Fibroblast of the aortic adventitia (primary cell): Measurements from ENCODE around the gene RFFL. TPM values are rescaled to one million over a fixed set of nuclear protein-coding genes. Genes with fewer than 3 reads are reported as not detected.
A peak's percentile ranks its signal among the peaks of the same experiment; 100 is the strongest.

Source experiments
- DNase-seq: peaks from one replicate; pipeline ENCODE4 v3.0.0-alpha.2; 2010; ENCODE audit warnings: low read depth
- H3K4me3 ChIP-seq: 2 replicates; pipeline ENCODE4 v1.5.1; 2011; ENCODE audit warnings: low read depth, mild to moderate bottlenecking, control low read depth, low read length, moderate library complexity
- CTCF ChIP-seq: IDR thresholded peaks from 2 replicates; pipeline ENCODE4 v1.5.1; 2011; ENCODE audit warnings: mild to moderate bottlenecking, low read length, control low read depth, inconsistent platforms; ENCODE audit not compliant: insufficient read depth
- total RNA-seq: library from RNA; depleted of rRNA; stranded (reverse); fragments of >200 nt; gene quantifications from 2 replicates; pipeline ENCODE4 v1.2.3, GENCODE V29; 2012; ENCODE audit warnings: low replicate concordance

RFFL gene
- total RNA-seq, 1 donor: 17.0 TPM

- no peak overlapping the region for H3K4me3 ChIP-seq
- DNase-seq: no peak
- TF ChIP-seq CTCF: no peak
Measured at GRCh38 chr17:35057332-35057915, 6.1 kb downstream of the RFFL start.

GRCh38 chr17:35056013-35056412 lies 7.5 kb downstream of the RFFL start:
- no peak for DNase-seq
- no peak overlapping the region for H3K4me3 ChIP-seq
- no peak for TF ChIP-seq CTCF

- TF ChIP-seq CTCF: no peak
- H3K4me3 ChIP-seq: no peak overlapping the region
- no peak for DNase-seq
Measured at GRCh38 chr17:35053204-35053603, 10.3 kb downstream of the RFFL start.

- H3K4me3 ChIP-seq: no peak overlapping the region
- DNase-seq: peak; percentile 30
- TF ChIP-seq CTCF: no peak
Measured at GRCh38 chr17:35052780-35053179, 10.7 kb downstream of the RFFL start.

GRCh38 chr17:35052241-35052610 lies 11.3 kb downstream of the RFFL start:
- no peak for TF ChIP-seq CTCF
- no peak overlapping the region for H3K4me3 ChIP-seq
- no peak for DNase-seq

- no peak overlapping the region for H3K4me3 ChIP-seq
- DNase-seq: no peak
- TF ChIP-seq CTCF: no peak
Measured at GRCh38 chr17:35051579-35052240, 11.8 kb downstream of the RFFL start.

GRCh38 chr17:35051183-35051578 lies 12.3 kb downstream of the RFFL start:
- no peak for DNase-seq
- no peak for TF ChIP-seq CTCF
- no peak overlapping the region for H3K4me3 ChIP-seq
